ENCODE data around the gene NKX6-1. TPM values are rescaled to one million over a fixed set of nuclear protein-coding genes. Genes with fewer than 3 reads are reported as not detected.

The NKX6-1 gene
- polyA plus RNA-seq, 1 of the 3 experiments (the other 2 are of a cell fraction), result not detected

DNA sequence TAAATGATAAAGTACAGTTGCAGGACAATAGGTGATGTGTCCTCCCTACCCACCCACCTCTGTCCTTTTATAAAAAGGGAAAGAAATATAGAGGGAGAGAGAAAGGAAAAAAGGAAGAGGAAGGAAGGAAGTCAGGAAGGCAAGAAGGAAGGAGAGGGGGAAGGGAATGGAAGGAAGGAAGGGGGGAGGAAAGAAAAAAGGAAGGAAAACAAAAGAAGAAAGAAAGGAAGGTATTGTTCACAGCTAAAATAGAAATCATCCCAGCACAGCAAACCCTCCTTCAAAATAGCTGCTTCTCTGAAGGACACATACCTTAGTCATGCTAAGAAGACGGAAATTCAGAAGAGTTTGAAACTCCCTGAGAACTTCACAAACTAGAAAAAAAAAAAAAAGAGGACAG, 8.4 kb downstream of the NKX6-1 start:
- no peak overlapping the region for H3K4me3 ChIP-seq (ENCODE audit: low read depth in 2 of 2, low read length in 1 of 2)
- H3K4me2 ChIP-seq, result no peak overlapping the region
- no peak overlapping the region for H3K27ac ChIP-seq (ENCODE audit: low read depth in 2 of 2, low read length in 1 of 2)
- 30% methylated on average over 1 of the region's 1 CpG for WGBS (ENCODE audit: low lambda C conversion rate)
- no peaks in the 10 kb centered on the region for H3K9me3 ChIP-seq
- POLR2A ChIA-PET, result no interaction called here
- H2AFZ ChIP-seq (ENCODE audit: low read depth), result no peak overlapping the region
- DNase-seq, result no peak
- CTCF ChIA-PET, result interaction anchor here (1.4 kb wide), 1 partner anchor 39 kb away, joined by 3 read pairs; no protein-coding TSS in a partner anchor
- H3K9ac ChIP-seq, result no peak overlapping the region
- H3F3A ChIP-seq (replicated peaks; ENCODE audit: insufficient read depth), result peaks cover 12% of the 10 kb centered on the region
- H3K36me3 ChIP-seq (replicated peaks in 1 of 2; ENCODE audit: control insufficient read depth in 1 of 2, insufficient read depth in 2 of 2, low read length in 1 of 2), result no peaks in the 10 kb centered on the region
- no peaks in the 10 kb centered on the region for H3K79me2 ChIP-seq (ENCODE audit: insufficient read depth)
- no peaks in the 10 kb centered on the region for H3K9me2 ChIP-seq
- no peaks in the 10 kb centered on the region for H4K20me1 ChIP-seq (ENCODE audit: insufficient read depth)
- H3K27me3 ChIP-seq (ENCODE audit: insufficient read depth), result peaks cover 78% of the 10 kb centered on the region
- peaks cover 0 to 2% of the 10 kb centered on the region in 2 experiments; a peak in 1 of 4 replicates for H3K4me1 ChIP-seq (ENCODE audit: control insufficient read depth in 1 of 2, insufficient read depth in 2 of 2, low read depth in 1 of 2, low read length in 1 of 2)
- TF ChIP-seq FOSL2 (IDR thresholded peaks at IDR 0.05; ENCODE audit: borderline replicate concordance, low read depth), result no peak
- no peak for TF ChIP-seq PBX3 (IDR thresholded peaks at IDR 0.05)
- no peak for TF ChIP-seq EZH2phosphoT487 (IDR thresholded peaks at IDR 0.05; ENCODE audit: borderline replicate concordance, low read depth)
- TF ChIP-seq RXRA (IDR thresholded peaks at IDR 0.05; ENCODE audit: borderline replicate concordance, low read depth), result no peak
- no peak for TF ChIP-seq RCOR1 (IDR thresholded peaks at IDR 0.05; ENCODE audit: low read length)
- no peak for TF ChIP-seq TEAD4 (IDR thresholded peaks at IDR 0.05; ENCODE audit: borderline replicate concordance, insufficient read depth)
- TF ChIP-seq RAD21 (IDR thresholded peaks at IDR 0.05; ENCODE audit: low read length), result no peak
- no peak for TF ChIP-seq TAF1 (IDR thresholded peaks at IDR 0.05; ENCODE audit: borderline replicate concordance, low read depth, low read length)
- TF ChIP-seq MXI1 (IDR thresholded peaks at IDR 0.05; ENCODE audit: low read depth, low read length), result no peak
- TF ChIP-seq, protein P1, sequence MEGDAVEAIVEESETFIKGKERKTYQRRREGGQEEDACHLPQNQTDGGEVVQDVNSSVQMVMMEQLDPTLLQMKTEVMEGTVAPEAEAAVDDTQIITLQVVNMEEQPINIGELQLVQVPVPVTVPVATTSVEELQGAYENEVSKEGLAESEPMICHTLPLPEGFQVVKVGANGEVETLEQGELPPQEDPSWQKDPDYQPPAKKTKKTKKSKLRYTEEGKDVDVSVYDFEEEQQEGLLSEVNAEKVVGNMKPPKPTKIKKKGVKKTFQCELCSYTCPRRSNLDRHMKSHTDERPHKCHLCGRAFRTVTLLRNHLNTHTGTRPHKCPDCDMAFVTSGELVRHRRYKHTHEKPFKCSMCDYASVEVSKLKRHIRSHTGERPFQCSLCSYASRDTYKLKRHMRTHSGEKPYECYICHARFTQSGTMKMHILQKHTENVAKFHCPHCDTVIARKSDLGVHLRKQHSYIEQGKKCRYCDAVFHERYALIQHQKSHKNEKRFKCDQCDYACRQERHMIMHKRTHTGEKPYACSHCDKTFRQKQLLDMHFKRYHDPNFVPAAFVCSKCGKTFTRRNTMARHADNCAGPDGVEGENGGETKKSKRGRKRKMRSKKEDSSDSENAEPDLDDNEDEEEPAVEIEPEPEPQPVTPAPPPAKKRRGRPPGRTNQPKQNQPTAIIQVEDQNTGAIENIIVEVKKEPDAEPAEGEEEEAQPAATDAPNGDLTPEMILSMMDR (IDR thresholded peaks at IDR 0.05), result no peak

- H3F3A ChIP-seq (replicated peaks; ENCODE audit: insufficient read depth), result no peaks in the 10 kb centered on the region
- WGBS (ENCODE audit: low lambda C conversion rate), result 18% methylated on average over 4 of the region's 4 CpGs
- H3K27ac ChIP-seq (ENCODE audit: low read depth in 2 of 2, low read length in 1 of 2), result no peak overlapping the region
- peaks cover 79% of the 10 kb centered on the region for H3K27me3 ChIP-seq (ENCODE audit: insufficient read depth)
- ChIA-PET CTCF (interaction anchor here (1.0 to 1.3 kb wide), 2 partner anchors 19 to 33 kb away, joined by 4 read pairs; no protein-coding TSS in a partner anchor), POLR2A (interaction anchor here (0.6 kb wide), 1 partner anchor 13 kb away, joined by 3 read pairs; no protein-coding TSS in a partner anchor)
- no peak overlapping the region for H3K4me3 ChIP-seq (ENCODE audit: low read depth in 2 of 2, low read length in 1 of 2)
- no peak for DNase-seq
- no peaks in the 10 kb centered on the region for H3K4me1 ChIP-seq (ENCODE audit: control insufficient read depth in 1 of 2, insufficient read depth in 2 of 2, low read depth in 1 of 2, low read length in 1 of 2)
- H3K4me2 ChIP-seq, result no peak overlapping the region
- no peak for TF ChIP-seq NFIC (IDR thresholded peaks at IDR 0.05; ENCODE audit: borderline replicate concordance)
- TF ChIP-seq FOSL2 (IDR thresholded peaks at IDR 0.05; ENCODE audit: borderline replicate concordance, low read depth), result no peak
- TF ChIP-seq GABPA (IDR thresholded peaks at IDR 0.05; ENCODE audit: low read depth), result no peak
- TF ChIP-seq REST (IDR thresholded peaks at IDR 0.05; ENCODE audit: low read depth, low read length), result no peak
- no peak for TF ChIP-seq MXI1 (IDR thresholded peaks at IDR 0.05; ENCODE audit: low read depth, low read length)
- TF ChIP-seq FOXM1 (IDR thresholded peaks at IDR 0.05; ENCODE audit: low read depth), result no peak
- no peak for TF ChIP-seq YY1 (IDR thresholded peaks at IDR 0.05; ENCODE audit: low read depth)
- no peak for TF ChIP-seq NRF1 (IDR thresholded peaks at IDR 0.05; ENCODE audit: low read depth, low read length)
- TF ChIP-seq POLR2AphosphoS5 (IDR thresholded peaks at IDR 0.05; ENCODE audit: low read depth, low read length), result no peak
- H3K9ac ChIP-seq, result no peak overlapping the region
- no peaks in the 10 kb centered on the region for H3K36me3 ChIP-seq (replicated peaks in 1 of 2; ENCODE audit: control insufficient read depth in 1 of 2, insufficient read depth in 2 of 2, low read length in 1 of 2)
- H3K79me2 ChIP-seq (ENCODE audit: insufficient read depth), result no peaks in the 10 kb centered on the region
- H4K20me1 ChIP-seq (ENCODE audit: insufficient read depth), result no peaks in the 10 kb centered on the region
- H2AFZ ChIP-seq (ENCODE audit: low read depth), result no peak overlapping the region
- no peaks in the 10 kb centered on the region for H3K9me3 ChIP-seq
- no peaks in the 10 kb centered on the region for H3K9me2 ChIP-seq
Measured at GRCh38 chr4:84484236-84484635, 14.9 kb downstream of the NKX6-1 start.

All from SK-N-SH (cell line).